A549 treated with DMSO at 1 μM for 4 hours (cell line): Measurements from ENCODE around the gene NEUROG3. TPM values are rescaled to one million over a fixed set of nuclear protein-coding genes. Genes with fewer than 3 reads are reported as not detected.

Source experiments
- total RNA-seq: library from RNA; stranded (reverse); fragments of 200-300 nt; extraction: Qiagen RNA extraction; gene quantifications from 5 replicates; pipeline ENCODE4 v1.2.3, GENCODE V29; 2022; ENCODE audit warnings: low read depth

The NEUROG3 gene, protein sequence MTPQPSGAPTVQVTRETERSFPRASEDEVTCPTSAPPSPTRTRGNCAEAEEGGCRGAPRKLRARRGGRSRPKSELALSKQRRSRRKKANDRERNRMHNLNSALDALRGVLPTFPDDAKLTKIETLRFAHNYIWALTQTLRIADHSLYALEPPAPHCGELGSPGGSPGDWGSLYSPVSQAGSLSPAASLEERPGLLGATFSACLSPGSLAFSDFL
- total RNA-seq, result not detected in 5 replicates

DNA sequence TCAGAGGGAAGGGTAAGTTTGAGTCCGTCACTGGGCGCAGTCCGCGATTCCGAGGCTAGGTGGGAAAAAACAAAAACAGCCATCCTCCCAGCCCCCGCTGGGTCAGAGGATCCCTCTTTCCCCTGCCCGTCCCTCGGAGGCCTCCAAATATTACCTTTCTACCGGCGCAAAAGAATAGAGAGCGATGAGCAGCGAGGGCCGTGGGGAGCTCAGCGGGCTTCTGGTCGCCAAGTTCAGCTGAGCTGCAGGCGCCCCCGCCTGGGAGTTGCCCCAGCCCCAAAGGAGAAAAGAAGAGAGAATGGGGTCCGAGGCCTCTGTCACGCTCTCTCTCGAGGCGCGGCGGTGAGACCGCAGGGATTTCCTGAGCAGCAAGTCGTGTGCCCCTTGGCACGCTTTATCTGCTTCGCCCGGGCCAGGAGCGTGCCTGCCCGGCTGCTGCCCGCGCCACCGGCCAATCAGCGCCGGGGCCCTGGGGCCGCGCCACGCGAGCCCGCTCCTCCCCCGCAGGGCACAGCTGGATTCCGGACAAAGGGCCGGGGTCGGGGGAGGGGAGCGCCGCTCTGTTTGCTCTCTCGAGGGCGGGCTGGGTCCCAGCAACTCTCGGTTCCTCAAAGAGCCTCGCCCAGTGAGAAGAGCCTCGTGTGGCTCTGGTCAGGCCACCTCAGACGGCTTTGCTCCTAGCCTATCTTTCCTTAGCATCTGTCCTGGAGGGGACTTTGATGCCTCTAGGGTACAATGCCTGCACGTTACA, at the start of gene NEUROG3:
Gene NEUROG3 (minus strand): TSS at position 367 of the 751 bp plus-strand sequence. CDS start 379 bp downstream, outside the sequence.

Other genes starting within 250 kb of the NEUROG3 start
- 0.09 to 0.16 TPM (median 0.13 TPM) in 4 of 5 replicates, not detected in the other for gene TACR2, start 156.5 kb downstream of the NEUROG3 start, total RNA-seq
- 89.3 to 112 TPM (median 100 TPM) in 5 replicates for gene TSPAN15, start 122.0 kb downstream of the NEUROG3 start, total RNA-seq
- gene FAM241B, start 56.8 kb upstream of the NEUROG3 start, total RNA-seq, result 17.7 to 20.2 TPM (median 19.0 TPM) in 5 replicates
- gene COL13A1, start 228.5 kb upstream of the NEUROG3 start, total RNA-seq, result 0.16 to 0.62 TPM (median 0.33 TPM) in 5 replicates